ENCODE results near the gene FAM50A. TPM values are rescaled to one million over a fixed set of nuclear protein-coding genes. Genes with fewer than 3 reads are reported as not detected.

The FAM50A gene
- total RNA-seq, 1 experiment from 2014 or later, result 44.2 TPM

DNA sequence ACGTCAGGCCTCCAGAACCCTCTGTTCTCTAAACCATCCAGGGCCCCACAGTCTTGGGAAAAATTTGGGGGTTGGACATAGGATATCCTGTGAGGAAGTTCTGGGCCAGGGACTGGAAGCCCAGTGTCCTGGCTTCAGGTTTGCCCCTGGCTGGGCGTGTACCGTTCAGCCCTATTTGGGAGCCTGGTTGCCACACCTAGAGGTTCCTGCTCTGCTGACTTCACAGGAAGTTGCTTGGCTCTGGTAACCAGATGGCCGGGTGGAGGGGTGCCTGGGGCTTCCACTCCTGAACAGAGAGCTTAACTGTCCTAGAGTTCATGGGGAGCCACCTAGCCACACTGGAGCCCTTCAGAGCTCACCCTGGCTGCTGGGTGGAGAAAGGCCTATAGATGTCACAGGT is 31.5 kb upstream of the FAM50A start:
- no peak for DNase-seq (ENCODE audit: low read depth)

DNA sequence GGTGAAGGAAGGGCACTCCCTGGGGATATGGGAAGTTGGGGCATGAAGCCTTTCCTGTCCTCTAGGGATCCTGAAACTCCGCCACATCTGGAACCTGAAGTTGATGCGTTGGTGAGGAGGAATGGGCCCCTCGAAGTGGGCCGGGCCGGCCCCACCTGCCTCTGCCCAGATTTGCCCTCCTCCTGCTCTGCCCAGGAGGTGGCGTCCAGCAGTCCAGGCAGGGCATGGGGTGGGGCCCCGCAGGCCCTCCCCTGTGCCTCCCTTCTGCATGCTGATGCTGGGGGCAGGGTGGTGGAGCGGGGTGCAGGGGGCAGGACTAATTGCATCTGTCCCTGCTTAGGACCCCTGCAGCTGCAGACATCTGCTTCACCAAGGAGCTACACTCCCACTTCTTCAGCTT is 30.8 kb upstream of the FAM50A start:
- no peak for DNase-seq (ENCODE audit: low read depth)

- no peak for DNase-seq (ENCODE audit: low read depth)
These were observed 26.8 kb upstream of the FAM50A start for GRCh38 chrX:154417157-154417556.

DNA sequence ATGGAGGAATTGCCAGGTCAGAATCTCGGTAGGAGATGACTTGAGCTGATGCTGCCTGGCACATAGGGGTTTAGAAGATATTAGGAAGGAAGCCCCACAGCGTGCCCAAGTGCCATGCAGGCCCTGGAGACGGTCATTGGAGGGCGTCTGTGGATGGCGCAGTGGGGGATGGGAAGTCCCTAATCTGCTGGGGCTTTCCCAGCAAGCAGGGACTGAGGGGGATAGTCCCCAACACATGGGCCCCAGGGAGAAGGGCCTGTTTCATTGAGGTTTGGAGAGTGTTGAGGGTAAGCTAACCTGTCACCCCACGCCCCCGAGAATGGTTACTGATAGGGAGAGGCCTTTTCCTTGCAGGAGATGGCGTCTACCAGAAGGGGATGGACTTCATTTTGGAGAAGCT is 24.8 kb upstream of the FAM50A start:
- no peak for DNase-seq (ENCODE audit: low read depth)

DNA sequence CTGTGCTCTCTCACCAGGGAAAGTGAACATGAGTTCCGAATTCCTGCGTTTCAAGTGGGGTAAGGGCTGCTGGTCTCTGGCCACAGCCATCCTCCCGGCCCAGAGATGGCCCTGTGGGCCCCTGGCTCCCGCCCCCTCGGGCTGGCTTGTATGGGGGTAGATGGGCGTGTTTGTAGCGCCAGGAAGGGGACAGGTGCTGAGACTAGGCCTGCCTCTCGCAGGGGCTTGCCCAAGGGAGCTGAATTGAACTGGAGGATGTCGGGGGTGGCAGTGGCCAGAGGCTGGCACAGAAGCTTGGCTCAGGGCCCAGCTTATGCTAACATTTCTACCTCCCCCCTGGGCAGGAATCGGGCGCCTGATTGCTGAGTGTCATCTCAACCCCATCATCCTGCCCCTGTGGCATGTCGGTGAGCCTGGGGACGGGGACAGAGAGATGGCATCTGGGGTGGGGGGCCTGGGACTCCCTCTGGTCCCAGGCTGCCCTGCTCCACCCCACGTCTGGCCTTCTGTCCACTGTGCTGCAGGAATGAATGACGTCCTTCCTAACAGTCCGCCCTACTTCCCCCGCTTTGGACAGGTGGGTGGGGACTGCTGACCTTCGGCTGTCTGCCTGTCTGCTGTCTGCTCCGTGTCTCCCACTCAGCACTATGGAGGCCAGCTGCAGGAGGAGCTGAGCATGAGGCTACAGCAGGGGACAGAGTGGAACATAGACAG is 24.1 kb upstream of the FAM50A start:
- no peak for DNase-seq (ENCODE audit: low read depth)

GRCh38 chrX:154420402-154420756 is 23.6 kb upstream of the FAM50A start:
- DNase-seq (ENCODE audit: low read depth), result no peak

- DNase-seq (ENCODE audit: low read depth), result no peak
These were observed 16.8 kb upstream of the FAM50A start for GRCh38 chrX:154426916-154427770.

DNA sequence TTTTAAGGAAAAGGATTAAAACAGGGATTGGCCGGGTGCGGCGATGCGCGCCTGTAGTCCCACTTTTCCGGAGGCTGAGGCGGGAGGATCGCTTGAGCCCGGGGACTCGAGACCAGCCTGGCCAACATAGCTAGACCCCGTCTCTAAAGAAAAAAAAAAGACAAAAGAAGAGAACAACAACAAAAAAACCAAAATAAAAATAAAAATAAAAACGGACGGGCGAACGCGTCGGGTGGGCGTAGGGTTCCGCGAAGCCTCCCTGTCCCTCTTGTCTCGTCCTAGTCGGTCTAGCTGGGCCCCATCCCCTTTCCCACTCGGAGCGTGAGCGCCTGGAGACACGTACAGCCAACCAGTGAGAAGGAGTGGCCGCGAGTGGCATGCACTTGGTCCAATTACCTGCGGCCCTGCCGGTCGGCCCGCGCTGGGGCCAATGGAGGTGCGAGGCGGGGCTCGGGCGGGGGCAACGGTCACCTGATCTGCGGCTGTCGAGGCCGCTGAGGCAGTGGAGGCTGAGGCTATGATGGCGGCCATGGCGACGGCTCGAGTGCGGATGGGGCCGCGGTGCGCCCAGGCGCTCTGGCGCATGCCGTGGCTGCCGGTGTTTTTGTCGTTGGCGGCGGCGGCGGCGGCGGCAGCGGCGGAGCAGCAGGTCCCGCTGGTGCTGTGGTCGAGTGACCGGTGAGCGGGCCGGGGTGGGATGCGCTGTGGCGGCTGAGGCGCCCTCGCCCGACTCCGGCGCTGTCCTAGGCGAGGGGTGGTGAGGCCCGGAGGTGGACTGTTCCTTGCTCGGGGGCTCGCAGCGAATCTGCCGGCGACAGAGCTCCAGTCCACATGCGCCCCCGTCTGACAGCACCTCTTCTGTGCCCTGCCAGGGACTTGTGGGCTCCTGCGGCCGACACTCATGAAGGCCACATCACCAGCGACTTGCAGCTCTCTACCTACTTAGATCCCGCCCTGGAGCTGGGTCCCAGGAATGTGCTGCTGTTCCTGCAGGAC is 15.5 kb upstream of the FAM50A start, which contains the start of gene ATP6AP1:
TSS of gene ATP6AP1 (plus strand) at position 502 of the 996 bp plus-strand sequence. CDS start at position 518, 16 bp downstream.
- DNase-seq (ENCODE audit: low read depth), result peak; percentile 94

DNA sequence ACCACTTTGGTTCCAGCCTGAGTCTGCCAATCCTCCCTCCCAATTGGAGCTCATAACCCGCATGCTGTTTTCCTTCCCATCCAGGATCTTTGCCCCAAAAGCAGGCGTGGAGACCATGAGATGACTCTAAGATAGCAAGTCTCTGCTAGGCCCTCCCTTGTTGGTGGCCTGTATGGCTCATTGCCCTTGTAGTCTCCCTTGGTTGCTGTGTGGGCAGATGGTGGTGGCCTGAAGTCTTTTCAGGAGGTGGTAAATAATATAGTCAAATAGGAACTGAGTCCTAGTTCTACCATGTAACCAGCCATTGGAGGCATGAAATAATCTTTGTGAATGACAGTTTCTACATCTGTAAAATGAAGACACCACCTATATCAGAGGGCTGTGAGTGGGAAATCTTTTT is 14.2 kb upstream of the FAM50A start:
- no peak for DNase-seq (ENCODE audit: low read depth)

- no peak for DNase-seq (ENCODE audit: low read depth)
These were observed 13.5 kb upstream of the FAM50A start for GRCh38 chrX:154430479-154430878.

GRCh38 chrX:154430916-154431315 is 13.0 kb upstream of the FAM50A start:
- DNase-seq (ENCODE audit: low read depth), result no peak

- no peak for DNase-seq (ENCODE audit: low read depth)
These were observed 12.6 kb upstream of the FAM50A start for GRCh38 chrX:154431341-154431740.

DNA sequence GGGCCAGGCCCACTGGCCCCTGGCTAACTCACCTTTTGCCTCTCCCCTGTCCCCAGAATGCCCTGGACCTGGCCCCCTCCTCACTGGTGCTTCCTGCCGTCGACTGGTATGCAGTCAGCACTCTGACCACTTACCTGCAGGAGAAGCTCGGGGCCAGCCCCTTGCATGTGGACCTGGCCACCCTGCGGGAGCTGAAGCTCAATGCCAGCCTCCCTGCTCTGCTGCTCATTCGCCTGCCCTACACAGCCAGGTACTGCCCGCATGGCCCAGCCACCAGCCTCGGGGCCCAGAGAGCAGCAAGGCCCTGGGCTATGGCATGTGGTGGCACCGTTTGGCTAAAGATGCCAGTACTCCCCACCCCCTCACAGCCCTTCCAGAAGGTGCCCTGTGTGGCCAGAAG is 11.7 kb upstream of the FAM50A start:
- no peak for DNase-seq (ENCODE audit: low read depth)

- DNase-seq (ENCODE audit: low read depth), result no peak
These were observed 10.3 kb upstream of the FAM50A start for GRCh38 chrX:154433605-154434004.

DNA sequence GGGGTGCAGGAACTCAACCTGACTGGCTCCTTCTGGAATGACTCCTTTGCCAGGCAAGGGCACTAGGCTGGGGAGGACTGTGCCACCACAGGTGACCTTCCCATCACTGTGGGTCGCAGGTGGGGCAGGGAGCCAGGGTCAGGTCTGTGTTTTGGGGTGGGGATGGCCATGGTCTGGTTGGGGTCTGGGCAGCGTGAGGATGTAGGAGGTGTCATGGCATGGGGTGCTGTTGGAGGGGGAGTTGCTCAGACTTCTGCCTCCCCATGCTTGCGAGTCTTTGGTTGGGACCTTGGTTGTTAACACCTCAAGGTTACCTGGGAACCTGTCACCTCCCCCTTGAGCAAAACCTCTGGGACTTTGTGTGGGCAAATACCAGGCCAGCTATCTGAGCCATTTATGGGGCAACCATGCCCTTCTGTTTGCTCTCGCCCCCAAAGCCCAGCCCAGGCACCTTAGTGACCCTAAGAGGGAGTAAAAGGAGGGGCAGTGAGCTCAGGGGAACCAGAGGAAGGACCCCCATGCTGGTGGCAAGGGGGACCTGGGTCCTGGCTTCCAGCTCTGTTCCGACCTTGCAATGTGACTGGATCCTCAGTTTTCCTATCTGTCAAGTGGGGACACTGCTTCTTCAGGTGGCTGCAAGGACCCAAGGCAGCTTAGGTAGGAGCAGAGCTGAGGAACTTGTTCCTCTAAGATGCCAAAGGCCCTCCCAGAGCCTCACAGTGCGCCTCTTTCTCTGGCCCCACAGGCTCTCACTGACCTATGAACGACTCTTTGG is 9.4 kb upstream of the FAM50A start:
- no peak for DNase-seq (ENCODE audit: low read depth)

- DNase-seq (ENCODE audit: low read depth), result no peak
These were observed 8.7 kb upstream of the FAM50A start for GRCh38 chrX:154435171-154435733.

DNA sequence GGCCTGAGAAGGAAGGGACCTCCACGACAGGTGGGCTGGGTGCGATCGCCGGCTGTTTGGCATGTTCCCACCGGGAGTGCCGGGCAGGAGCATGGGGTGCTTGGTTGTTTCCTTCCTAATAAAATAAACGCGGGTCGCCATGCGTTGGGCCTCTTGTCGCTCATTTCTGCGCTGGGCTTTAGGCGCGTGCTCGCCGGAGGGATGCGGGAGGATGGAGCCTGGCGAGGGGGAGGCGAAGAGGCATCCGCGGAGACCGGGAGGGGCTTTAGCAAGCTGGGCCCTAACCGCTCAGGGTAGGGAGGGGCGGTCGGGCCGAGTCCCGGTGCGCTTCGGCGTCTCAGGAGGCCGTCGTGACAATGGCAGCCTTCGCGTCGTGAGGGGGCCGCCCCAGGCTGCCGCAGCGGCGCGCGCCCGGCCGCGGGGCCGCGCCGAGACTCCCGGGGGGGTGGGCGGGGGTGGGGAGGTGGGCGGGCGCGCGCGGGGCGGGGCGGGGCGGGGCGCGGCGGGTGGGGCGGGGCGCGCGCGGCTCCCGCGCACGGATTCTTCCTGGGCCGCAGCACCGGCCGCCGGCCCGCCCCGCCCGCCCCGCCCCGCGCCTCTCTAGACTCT is 7.5 kb upstream of the FAM50A start:
- peak; percentile 27 for DNase-seq (ENCODE audit: low read depth)

GRCh38 chrX:154436983-154437752 is 6.8 kb upstream of the FAM50A start, which contains the start of gene GDI1:
TSS of gene GDI1 (plus strand) at chrX:154437154. CDS start at chrX:154437255, 101 bp downstream.
- DNase-seq (ENCODE audit: low read depth), result peak; percentile 60

Data from Daoy (cell line).